GOT3 (cell line): ENCODE results near the gene HLCS.

Experiments
- DNase-seq: peaks from one replicate; lab custom pipeline; 2025; ENCODE audit warnings: mixed read lengths; lab: John Stamatoyannopoulos, UW

HLCS gene

DNA sequence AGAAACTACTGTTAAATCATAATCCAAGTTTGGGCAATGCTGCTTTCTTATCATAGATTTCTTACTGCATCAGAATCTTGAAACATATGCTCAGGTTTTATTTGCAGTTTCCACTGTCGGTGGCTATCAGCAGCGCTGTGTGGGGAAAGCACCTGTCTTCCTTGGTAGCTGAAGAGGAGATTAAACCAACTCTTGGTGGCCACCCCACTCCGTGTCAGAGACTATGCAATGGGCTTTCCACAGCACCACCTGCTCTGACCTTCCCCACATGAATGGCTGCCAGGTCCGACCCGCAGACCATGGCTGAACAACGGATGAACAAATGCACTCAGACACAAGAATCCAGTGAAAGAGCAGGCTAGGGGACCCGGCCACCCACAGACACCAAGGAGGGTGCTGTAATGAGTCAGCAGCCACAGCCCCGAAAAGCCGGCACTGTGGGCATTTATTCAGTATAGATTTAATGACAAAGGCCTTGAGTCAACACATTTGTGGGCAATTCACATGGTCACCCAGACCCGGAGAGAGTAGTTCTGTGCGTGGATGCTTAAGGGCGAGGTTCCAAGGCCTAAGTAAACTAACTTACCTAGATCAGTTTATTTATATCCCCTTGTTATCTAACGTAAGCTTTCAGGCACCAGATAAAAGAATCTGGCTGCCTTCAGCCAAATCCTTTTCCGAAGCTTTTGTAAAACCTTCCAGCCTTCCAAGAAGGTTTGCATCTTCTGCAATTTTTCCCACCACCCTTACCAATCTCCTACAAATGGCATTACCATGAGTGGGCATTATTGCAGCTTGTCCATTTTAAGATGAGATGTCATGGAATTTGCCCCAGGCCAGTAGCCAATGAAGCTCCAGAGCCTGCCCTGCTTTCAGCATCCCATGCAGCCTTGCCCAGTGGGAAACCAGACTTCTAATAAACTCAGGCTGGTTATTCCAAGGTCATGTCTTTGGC lies 82.7 kb downstream of the HLCS start:
- DNase-seq: no peak

DNA sequence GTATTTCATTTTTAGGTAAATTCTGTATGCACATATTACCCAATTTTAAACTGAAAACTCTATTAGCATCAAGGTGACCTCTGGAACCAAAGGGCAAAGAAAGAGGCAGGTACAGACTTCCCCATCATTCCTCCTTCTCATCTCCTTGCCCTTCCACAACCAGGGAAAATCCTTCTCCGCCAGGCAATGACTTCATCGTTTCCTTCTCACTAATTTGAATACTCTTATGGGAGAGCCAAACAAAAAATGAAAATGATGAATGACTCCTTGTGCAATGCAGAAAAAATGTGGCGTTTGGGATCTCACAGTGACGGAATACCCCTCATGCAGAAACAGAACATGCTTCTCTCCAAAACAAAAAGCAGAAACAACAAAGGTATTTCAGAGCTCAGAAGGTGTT lies 83.7 kb downstream of the HLCS start:
- DNase-seq: no peak

DNA sequence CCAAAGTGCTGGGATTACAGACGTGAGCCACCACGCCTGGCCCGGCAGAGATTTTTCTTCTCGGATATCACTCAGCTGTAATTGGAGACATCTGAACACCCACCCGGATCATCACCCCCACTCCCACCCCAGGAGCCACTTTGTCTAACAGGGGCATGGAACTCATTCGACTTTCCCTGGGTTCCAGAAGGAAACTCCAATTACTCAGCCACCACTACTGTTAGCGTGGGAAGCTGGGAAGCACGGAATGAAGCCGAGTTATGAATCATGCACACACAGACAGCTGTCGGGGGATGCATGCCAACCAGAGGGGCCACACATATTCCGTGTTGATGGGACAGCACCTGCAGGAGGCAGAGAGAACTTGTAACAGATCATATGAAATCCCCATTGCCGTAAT lies 85.2 kb downstream of the HLCS start:
- DNase-seq: no peak

DNA sequence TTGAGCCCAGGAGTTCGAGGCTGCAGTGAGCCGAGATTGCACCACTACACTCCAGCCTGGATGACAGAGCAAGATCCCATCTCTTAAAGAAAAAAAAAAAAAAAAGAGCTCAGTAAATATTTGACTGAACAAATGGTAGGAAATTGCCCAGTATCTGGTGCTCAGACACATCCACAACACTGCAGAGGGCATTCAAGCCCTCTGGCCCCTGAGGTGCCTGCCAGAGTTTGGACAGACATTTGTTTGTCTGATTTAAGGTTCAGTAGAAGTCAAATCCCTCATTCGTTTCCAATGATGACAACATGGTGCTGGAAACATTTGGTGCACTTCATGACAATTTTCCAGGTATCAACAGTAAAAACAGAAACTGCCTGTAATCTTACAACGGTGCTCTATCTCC lies 86.6 kb downstream of the HLCS start:
- DNase-seq: no peak

DNA sequence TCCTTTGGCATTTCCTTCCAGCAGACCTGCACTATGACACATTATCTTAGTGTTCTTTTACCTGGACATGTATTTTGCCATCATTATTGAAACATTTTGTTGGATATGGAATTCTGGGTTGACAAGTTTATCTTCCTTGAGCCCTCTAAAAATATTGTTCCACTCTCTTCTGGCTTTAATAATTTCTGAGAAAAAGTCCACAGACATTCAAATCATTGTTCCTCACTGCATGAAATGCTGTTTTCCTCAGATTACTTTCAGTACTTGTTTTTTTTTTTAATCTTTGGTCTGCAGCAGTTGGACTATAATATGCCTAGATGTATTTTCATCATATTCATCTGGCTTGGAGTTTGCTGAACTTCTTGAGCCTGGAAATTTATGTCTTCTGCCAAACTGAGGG lies 88.7 kb downstream of the HLCS start:
- DNase-seq: no peak

DNA sequence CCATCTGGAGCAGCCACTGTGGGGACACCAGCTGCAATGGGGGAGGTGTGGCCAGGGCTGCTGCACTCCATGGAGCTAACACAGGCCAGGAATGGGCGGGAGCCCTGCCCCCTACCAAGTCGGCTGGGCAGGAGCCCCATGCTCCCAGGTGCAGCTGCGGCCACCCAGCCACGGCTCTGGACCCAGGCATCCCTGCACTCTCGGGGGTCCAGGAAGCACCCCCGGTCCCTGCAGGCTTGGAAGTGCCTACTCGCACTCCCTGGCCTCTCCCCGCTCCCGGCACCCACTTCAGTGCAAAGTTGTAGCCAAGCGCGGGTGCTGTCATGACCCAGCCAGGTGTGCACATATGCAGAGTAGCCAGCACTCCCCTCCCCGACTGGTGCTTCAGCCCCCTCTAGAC lies 91.8 kb downstream of the HLCS start:
- DNase-seq: no peak

DNA sequence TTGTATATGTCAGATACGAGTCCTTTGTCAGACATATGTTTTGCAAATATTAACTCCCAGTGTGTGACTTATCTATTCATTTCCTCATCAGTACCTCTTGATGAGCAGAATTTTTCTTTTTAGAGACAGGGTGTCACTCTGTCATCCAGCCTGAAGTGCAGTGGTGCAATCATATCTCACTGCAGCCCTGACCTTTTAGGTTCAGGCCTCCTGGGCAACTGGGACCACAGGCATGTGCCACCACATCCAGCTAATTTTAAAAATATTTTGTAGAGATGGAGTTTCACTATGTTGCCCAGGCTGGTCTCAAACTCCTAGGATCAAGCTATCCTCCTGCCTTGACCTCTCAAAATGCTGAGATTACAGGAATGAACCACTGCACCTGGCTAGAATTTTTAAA lies 93.0 kb downstream of the HLCS start:
- DNase-seq: no peak

DNA sequence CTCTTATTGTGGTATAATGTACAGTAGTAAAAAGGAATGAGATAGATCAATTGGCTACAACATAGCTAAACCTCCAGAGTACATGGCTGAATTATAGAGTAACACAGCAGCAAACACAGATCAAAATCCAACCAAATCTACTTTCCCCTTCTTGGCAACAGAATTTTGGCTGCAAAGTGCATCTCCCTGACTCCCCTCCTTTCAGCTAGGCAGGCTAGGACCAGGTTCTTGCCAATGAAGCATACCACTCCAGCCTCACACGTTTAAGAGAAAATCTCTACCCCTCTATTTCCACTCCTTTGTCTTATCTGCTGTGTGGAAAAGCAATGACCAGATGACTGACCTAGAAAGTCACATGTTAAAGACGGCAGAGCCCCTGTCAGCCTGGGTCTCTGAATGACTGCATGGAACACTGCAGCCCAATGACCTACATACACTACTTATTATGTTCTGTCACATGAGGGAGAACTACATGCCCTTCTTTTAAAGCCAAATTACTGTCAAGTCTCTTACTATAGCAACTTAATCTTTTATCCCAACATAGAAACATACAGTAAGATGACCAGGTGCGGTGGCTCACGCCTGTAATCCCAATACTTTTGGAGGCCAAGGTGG lies 99.1 kb downstream of the HLCS start:
- no peak for DNase-seq

DNA sequence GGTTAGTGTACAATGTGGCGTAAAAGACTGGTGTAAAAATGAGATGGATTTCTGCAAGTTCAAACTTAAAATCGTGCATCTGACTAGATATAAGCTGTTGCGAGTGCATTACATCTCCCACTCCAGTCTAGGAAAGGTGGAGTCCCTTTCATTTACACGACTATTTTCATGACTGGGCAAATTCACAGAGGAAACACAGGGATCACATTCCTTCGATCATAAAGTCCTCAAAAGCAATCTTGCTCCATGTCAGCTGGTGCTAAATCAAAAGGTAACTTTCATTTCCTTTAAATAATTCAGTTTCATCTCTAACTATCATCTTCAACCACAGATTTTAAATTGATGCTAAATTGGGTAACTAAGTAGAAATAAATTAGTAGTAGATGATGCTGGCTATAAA lies 100.0 kb downstream of the HLCS start:
- no peak for DNase-seq

DNA sequence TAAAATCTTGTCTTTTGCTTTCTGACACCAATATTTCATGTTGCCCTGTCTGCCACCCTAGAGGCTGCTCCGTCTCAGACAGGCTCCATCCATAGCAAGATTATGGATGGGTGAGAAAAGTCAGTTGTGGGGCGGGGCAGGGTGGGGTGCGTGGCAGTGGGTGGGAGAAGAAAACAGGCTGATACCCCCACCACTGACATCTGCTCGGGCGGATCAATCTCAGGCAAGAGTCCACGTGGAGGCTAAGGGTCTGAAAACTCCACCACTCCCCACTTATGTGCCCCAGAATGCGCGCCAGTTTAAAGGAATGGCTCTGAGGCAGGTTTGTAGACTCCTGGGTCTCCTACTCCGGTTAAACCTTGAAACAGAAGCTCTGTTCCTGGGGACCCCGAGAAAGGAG lies 101.5 kb downstream of the HLCS start:
- no peak for DNase-seq

DNA sequence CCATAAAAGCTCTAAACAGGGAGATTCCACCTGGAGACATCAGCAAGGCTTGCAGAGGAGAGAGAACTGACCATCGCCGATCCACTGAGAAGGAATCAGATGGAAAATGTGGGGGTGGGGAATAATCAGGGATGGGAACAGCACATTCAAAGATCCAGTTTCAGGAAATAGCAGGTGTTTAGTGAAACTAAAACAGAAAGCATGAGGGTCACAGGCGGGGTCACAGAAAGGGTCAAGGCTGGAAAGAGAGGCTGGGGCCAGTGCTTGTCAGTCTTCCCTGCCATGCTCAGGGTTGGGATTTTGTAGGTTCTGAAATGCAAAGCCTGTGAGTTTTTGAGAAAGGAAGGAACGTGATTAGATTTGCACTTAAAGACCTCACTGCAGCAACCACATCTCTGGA lies 103.2 kb downstream of the HLCS start:
- DNase-seq: no peak

DNA sequence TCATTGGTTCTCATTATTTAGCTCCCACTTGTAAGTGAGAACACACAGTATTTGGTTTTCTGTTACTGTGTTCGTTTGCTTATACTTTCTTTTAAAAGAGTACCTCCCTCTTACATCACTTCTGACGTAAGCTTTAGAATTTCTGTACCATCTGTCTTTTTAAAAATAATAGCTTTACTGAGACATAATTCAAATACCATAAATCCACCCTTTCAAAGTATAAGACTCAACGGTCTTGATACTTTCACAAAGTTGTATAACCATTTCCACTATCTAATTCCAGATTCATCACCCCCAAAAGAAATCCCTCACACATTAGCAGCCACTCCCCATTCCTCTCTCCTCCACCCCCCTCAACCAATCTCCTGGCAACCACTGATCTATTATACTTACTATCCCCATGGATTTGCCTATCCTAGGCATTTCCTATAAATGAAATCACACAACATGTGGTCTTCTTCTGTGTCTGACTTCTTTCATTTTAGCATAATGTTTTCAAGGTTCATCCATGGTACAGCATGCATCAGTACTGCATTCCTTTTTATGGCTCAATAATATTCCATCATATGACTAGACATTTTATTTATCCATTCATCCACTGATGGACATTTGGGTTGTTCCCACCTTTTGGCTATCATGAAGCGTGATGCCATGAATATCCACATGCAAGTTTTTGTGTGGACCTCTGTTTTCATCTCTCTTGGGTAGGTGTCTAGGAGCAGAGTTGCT lies 104.7 kb downstream of the HLCS start:
- no peak for DNase-seq

DNA sequence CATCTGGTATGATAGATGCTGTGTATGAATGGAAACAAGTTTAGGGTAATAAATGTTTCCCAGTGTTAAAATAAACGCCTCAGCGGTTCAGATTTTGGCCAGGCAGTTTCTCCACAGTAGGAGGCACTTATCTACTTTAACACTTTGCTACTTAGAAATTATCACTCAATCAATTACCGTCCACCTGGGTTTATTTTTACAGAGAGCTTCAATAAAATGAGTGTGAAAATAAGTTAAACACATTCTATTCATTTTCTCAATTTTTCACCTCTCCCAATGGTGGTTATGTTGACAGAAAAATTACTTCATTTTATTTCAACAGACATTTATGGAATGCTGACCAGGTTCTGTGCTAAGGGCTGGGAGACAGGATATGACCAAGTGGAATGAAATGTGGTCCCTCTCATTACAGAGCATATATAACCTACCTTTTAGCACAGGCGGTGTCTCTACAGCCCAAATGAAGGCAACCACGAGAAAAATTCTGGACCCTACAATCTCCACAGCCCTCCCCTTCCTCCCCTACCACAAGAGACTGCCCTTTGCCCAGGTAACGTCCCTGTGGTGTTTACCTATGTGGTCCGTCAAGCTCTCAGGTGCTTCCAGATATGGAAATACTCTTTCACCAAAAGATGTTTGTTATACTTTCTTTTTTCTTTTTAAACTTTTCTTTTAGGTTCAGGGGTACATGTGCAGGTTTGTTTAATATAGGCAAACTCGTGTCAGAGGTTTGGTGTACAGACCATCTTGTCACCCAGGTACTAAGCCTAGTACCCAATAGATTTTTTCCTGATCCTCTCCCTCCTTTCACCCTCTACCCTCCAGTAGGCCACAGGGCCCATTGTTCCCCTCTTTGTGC lies 105.5 kb downstream of the HLCS start:
- DNase-seq: no peak

DNA sequence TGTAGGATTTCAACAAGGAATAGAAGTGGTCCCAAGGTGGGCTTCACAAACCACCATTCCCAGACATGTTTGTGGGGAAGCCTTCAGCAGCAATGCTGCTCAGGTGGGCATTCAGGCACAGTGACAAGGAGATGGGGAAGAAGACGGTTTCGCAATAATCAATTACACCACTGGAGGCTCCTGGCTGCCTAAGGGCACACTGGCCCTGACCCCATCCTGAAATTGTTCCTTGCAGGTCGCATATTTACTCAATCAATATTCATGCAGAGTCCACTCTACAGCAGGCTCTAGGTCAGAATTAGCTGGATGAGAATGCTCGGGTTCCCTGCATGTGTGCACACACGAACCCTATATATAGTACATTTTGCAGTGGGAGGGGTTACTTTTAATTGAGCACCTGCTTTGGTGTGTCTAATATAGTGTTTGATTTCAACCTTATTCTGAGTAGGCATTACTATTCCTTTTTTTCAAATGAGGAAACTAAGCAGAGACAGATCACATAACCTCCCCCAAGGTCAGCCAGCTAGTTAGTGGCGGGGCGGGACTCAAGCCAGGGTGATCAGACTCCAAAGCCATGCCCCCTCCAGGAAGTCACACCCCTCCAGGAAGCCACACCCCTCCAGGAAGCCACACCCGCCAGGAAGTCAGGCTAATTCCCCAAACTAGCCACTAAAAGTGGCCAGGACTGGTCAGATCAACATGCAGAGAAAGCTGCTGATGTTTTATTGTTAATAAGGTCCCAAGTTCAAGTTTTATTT lies 106.5 kb downstream of the HLCS start:
- DNase-seq: no peak

DNA sequence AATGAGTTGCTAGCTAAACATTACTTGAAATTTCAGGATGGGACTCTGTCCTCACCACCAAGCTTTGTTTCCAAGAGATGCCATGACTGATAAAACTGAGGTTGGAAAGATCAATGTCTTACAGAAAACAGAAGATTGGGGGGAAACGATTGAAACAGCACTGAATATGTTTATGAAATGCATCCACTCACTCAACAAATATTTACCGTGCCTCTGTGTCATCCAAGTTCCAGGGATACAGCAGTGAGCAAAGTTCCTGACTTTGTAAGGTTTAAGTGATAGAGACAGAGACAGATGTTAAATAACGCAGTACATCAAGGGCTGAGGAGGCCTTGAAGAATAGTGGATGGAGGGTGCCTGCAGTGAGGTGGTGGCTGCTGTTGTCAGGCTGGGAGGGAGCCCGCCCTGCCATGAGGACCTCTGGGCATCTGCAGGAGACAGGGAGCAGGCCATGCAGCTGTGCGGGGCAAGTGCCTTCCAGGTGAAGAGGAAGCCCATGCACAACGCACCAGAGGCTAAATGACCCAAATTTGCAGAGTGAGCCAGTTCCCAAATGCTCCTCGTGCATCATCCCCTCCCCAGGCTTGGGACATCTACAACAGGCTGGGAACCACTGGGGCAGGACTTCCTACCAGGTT lies 108.0 kb downstream of the HLCS start:
- DNase-seq: no peak

DNA sequence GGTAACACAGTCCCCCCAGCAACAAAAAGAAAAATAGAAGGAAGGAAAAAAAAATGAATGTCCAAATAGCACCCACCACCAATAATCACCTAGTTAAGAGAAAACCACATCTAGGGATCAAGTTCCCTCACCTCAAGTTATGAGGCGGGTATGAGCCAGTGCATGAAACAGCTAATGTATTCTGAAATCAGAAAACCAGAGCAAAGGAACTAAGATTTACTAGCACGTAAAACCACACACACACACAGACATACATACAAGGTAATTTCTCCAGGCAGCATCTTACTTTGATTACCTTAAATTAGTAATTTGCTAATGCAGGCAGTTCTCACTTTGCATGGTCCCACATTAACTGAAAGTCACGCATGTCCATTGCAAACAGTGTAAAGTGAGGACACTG lies 109.8 kb downstream of the HLCS start:
- DNase-seq: no peak

DNA sequence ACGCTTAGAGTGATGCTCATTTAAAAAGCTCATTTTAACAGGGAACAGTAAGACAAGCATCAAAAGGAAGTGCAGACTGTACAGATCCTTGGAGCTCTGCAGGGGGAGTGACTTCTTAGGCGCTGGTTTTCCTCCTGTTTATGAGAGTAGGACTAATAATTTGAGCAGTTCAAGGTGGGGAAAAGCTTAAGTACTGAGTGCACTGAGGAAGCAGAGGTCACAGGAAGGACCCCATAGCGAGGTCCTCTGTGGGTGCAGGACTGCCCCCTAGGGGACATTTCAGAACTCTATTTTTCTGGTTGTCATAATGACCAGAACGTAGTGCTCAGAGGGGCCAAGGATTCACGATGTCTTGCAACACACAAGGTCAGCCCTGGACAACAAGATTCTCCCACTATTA lies 112.1 kb downstream of the HLCS start:
- no peak for DNase-seq

DNA sequence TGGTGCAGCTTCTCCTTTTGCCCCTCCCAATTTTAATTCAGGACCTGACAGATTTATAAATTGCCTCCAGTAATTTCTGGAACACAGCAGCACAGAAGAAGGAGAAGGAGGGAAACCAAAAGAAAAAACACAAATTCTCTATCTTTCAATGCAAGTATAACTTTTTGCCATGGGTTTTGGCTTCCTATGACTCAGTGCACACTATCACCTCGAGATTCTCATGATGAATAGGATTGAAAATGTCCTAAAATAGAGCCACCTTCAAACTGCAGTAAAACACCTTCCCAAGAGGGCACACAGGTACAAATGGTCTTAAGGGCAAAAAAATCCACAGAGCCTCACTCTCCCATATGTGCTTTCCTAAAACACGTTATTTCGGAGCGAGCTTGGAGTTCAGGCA lies 113.6 kb downstream of the HLCS start:
- no peak for DNase-seq

DNA sequence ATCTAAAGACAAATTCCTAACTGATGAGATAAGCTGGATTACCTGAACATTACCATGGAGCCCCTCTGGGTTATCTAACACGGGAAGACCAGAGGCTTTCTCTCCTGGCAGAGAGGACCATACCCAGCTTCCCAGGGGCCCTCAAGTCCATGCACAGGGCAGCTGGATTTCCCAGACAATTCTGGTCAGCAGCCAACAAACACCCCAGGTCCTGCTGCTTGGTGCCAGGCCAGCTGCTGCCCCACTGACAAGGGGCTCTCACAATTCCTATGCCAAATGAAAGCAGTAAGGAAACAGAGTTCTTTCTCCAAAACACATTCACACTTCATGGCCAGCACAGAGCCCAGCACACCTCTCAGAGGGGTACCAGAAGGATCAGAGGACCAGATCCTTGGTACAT lies 114.2 kb downstream of the HLCS start:
- DNase-seq: no peak

DNA sequence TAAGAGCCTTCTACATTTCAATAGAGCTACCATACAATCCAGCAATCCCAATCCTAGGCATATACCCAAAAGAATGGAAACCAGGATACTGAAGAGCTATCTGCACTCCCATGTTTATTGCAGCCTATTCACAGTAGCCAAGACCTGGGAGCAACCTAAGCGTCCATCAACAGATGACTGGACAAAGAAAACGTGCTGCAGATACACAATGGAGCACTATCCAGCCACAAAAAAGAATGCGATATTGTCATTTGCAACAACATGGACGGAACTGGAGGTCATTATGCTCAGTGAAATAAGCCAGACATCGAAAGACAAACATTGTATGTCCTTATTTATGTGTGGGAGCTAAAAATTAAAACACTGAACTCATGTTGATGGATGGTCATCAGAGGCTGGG lies 115.3 kb downstream of the HLCS start:
- DNase-seq: no peak

DNA sequence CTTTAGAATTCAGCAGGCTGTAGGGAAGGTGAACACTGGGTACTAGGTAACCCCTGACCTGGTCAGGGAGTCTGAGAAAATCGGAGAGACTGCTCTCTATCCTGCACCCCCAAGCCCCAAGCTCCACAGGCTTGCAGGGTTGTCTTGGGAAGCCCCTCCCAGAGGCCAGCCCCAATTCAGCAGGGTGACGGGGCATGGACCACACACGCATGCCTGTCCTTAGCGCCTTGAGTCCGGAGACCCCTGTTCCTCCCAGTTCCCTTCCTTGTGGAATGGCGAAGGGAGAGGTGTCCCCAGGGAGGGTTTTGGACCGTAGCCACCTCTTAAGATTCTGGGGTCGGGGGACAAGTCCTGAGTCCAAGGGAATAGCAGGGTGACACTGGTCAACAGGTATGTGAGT lies 116.1 kb downstream of the HLCS start:
- no peak for DNase-seq
